ENCODE results near the gene CPE.
"Not testable (repeated sequence)": the region's sequence is repeated elsewhere in the genome, so short reads cannot be mapped to it uniquely, and the experiment has no call there.

The CPE gene

GRCh38 chr4:165410214-165410613 lies 31.4 kb downstream of the CPE start:
- no peak for DNase-seq

GRCh38 chr4:165415910-165416309 lies 37.1 kb downstream of the CPE start:
- no peak for DNase-seq

- DNase-seq, result peak; percentile 19
Observed at GRCh38 chr4:165418073-165418472, 39.3 kb downstream of the CPE start.

GRCh38 chr4:165425629-165426028 lies 46.8 kb downstream of the CPE start:
- no peak for DNase-seq

GRCh38 chr4:165426331-165426730 lies 47.5 kb downstream of the CPE start:
- no peak for DNase-seq

- no peak for DNase-seq
Observed at GRCh38 chr4:165426823-165427222, 48.0 kb downstream of the CPE start.

GRCh38 chr4:165428957-165429356 lies 50.1 kb downstream of the CPE start:
- DNase-seq, result no peak

- DNase-seq, result no peak
Observed at GRCh38 chr4:165433529-165433928, 54.7 kb downstream of the CPE start.

- no peak for DNase-seq
Observed at GRCh38 chr4:165437691-165438090, 58.9 kb downstream of the CPE start.

- no peak for DNase-seq
Observed at GRCh38 chr4:165439344-165439743, 60.5 kb downstream of the CPE start.

- DNase-seq, result no peak
Observed at GRCh38 chr4:165439981-165440380, 61.2 kb downstream of the CPE start.

GRCh38 chr4:165440415-165441158 lies 61.8 kb downstream of the CPE start:
- DNase-seq, result no peak

- no peak for DNase-seq
Observed at GRCh38 chr4:165443276-165443675, 64.5 kb downstream of the CPE start.

GRCh38 chr4:165448700-165449099 lies 69.9 kb downstream of the CPE start:
- no peak for DNase-seq

- no peak for DNase-seq
Observed at GRCh38 chr4:165449333-165449732, 70.5 kb downstream of the CPE start.

GRCh38 chr4:165450871-165451270 lies 72.1 kb downstream of the CPE start:
- no peak for DNase-seq

GRCh38 chr4:165453140-165453539 lies 74.3 kb downstream of the CPE start:
- not testable (repeated sequence) for DNase-seq

- no peak for DNase-seq
Observed at GRCh38 chr4:165454426-165454825, 75.6 kb downstream of the CPE start.

- no peak for DNase-seq
Observed at GRCh38 chr4:165457793-165458192, 79.0 kb downstream of the CPE start.

- DNase-seq, result no peak
Observed at GRCh38 chr4:165458471-165458870, 79.7 kb downstream of the CPE start.

- no peak for DNase-seq
Observed at GRCh38 chr4:165461159-165461821, 82.5 kb downstream of the CPE start.

- no peak for DNase-seq
Observed at GRCh38 chr4:165462009-165462408, 83.2 kb downstream of the CPE start.

- DNase-seq, result no peak
Observed at GRCh38 chr4:165464376-165464775, 85.6 kb downstream of the CPE start.

GRCh38 chr4:165464813-165465381 lies 86.1 kb downstream of the CPE start:
- DNase-seq, result peak; percentile 35
